Dedifferentiated amniotic fluid mesenchymal stem cell (primary cell): Measurements from ENCODE around the gene TMEM213.
"Not testable (repeated sequence)": the region's sequence is repeated elsewhere in the genome, so short reads cannot be mapped to it uniquely, and the experiment has no call there.

Experiments used
- DNase-seq: peaks from one replicate; pipeline ENCODE4 v3.0.0-alpha.2; 2016; ENCODE audit errors: extremely low spot score

The TMEM213 gene

GRCh38 chr7:138797046-138797445 lies 748 bp upstream of the TMEM213 start:
- not testable (repeated sequence) for DNase-seq

- DNase-seq, result no peak
Measured at GRCh38 chr7:138798836-138799235, 1.0 kb downstream of the TMEM213 start.

GRCh38 chr7:138799336-138800000 lies 1.7 kb downstream of the TMEM213 start:
- no peak for DNase-seq

- DNase-seq, result no peak
Measured at GRCh38 chr7:138801256-138801655, 3.5 kb downstream of the TMEM213 start.

GRCh38 chr7:138802706-138803105 lies 4.9 kb downstream of the TMEM213 start:
- DNase-seq, result no peak

- DNase-seq, result no peak
Measured at GRCh38 chr7:138804618-138805017, 6.8 kb downstream of the TMEM213 start.

GRCh38 chr7:138809346-138809745 lies 11.6 kb downstream of the TMEM213 start:
- DNase-seq, result no peak

- DNase-seq, result not testable (repeated sequence)
Measured at GRCh38 chr7:138811327-138811726, 13.5 kb downstream of the TMEM213 start.

- DNase-seq, result no peak
Measured at GRCh38 chr7:138813945-138814344, 16.2 kb downstream of the TMEM213 start.

GRCh38 chr7:138814816-138815332 lies 17.1 kb downstream of the TMEM213 start:
- DNase-seq, result no peak

GRCh38 chr7:138816650-138817049 lies 18.9 kb downstream of the TMEM213 start:
- DNase-seq, result no peak

- no peak for DNase-seq
Measured at GRCh38 chr7:138819625-138820024, 21.8 kb downstream of the TMEM213 start.

- no peak for DNase-seq
Measured at GRCh38 chr7:138821912-138822311, 24.1 kb downstream of the TMEM213 start.

GRCh38 chr7:138822867-138823535 lies 25.2 kb downstream of the TMEM213 start:
- no peak for DNase-seq

GRCh38 chr7:138825049-138825721 lies 27.4 kb downstream of the TMEM213 start:
- DNase-seq, result no peak

GRCh38 chr7:138828302-138828701 lies 30.5 kb downstream of the TMEM213 start:
- DNase-seq, result no peak

GRCh38 chr7:138829335-138829734 lies 31.5 kb downstream of the TMEM213 start:
- DNase-seq, result no peak

GRCh38 chr7:138832966-138833365 lies 35.2 kb downstream of the TMEM213 start:
- DNase-seq, result no peak

- no peak for DNase-seq
Measured at GRCh38 chr7:138833596-138833995, 35.8 kb downstream of the TMEM213 start.

- no peak for DNase-seq
Measured at GRCh38 chr7:138834583-138834982, 36.8 kb downstream of the TMEM213 start.

GRCh38 chr7:138835087-138835486 lies 37.3 kb downstream of the TMEM213 start:
- DNase-seq, result no peak

GRCh38 chr7:138837627-138838026 lies 39.8 kb downstream of the TMEM213 start:
- DNase-seq, result no peak

GRCh38 chr7:138838166-138838565 lies 40.4 kb downstream of the TMEM213 start:
- no peak for DNase-seq
